D721Med (cell line): ENCODE measurements around the gene PITX1.

ENCODE experiments used
- DNase-seq: peaks from one replicate; pipeline ENCODE4 v3.0.0; 2011; ENCODE audit warnings: low spot score; ENCODE audit not compliant: insufficient read length
- FAIRE-seq: peaks from 2 replicates; lab custom pipeline; 2011; peaks lifted over from hg19 to GRCh38; lab: Jason Lieb, UNC
- CTCF ChIP-seq: IDR thresholded peaks from 2 replicates; pipeline ENCODE4 v1.5.1; 2012; ENCODE audit warnings: mild to moderate bottlenecking, control low read depth; ENCODE audit not compliant: insufficient read depth; ENCODE audit errors: missing control alignments

The PITX1 gene

GRCh38 chr5:135028791-135029476 is 5.1 kb downstream of the PITX1 start:
- no peak for FAIRE-seq
- no peak for TF ChIP-seq CTCF

GRCh38 chr5:135027697-135028615 is 6.1 kb downstream of the PITX1 start:
- DNase-seq (no peak), FAIRE-seq (no peak)
- TF ChIP-seq CTCF, result no peak

More at GRCh38 chr5:135028791-135029476, 5.1 kb downstream of the PITX1 start:
- no peak for DNase-seq

- DNase-seq (no peak), FAIRE-seq (no peak)
- TF ChIP-seq CTCF, result no peak
These were observed 6.7 kb downstream of the PITX1 start for GRCh38 chr5:135027266-135027696.

GRCh38 chr5:135026645-135027265 is 7.3 kb downstream of the PITX1 start:
- no peak for FAIRE-seq
- no peak for TF ChIP-seq CTCF
- no peak for DNase-seq

GRCh38 chr5:135025730-135026644 is 8.0 kb downstream of the PITX1 start:
- DNase-seq, result no peak
- no peak for FAIRE-seq
- TF ChIP-seq CTCF, result no peak

GRCh38 chr5:135024956-135025729 is 8.9 kb downstream of the PITX1 start:
- no peak for TF ChIP-seq CTCF
- no peak for DNase-seq
- no peak for FAIRE-seq
